GM12875 (cell line): ENCODE measurements around the gene SMIM45.
"Not testable (repeated sequence)": the region's sequence is repeated elsewhere in the genome, so short reads cannot be mapped to it uniquely, and the experiment has no call there.

Experiments used
- H3K4me3 ChIP-seq: one replicate; pipeline ENCODE4 v1.5.1; 2011; ENCODE audit warnings: low read depth, low read length, control low read depth
- CTCF ChIP-seq: IDR thresholded peaks from 2 replicates; pipeline ENCODE4 v1.5.1; 2011; ENCODE audit warnings: low read depth, mild to moderate bottlenecking, control low read depth, inconsistent platforms, low read length, moderate library complexity, borderline replicate concordance; ENCODE audit not compliant: insufficient read depth

The SMIM45 gene

GRCh38 chr22:41939981-41940831 lies 11.7 kb upstream of the SMIM45 start:
- H3K4me3 ChIP-seq = peak overlapping the region; percentile 33
- no peak for TF ChIP-seq CTCF

GRCh38 chr22:41940832-41941765 lies 10.9 kb upstream of the SMIM45 start:
- no peak overlapping the region for H3K4me3 ChIP-seq
- peak; percentile 87 for TF ChIP-seq CTCF

- H3K4me3 ChIP-seq = no peak overlapping the region
- TF ChIP-seq CTCF = no peak
Measured at GRCh38 chr22:41943661-41944209, 8.2 kb upstream of the SMIM45 start.

GRCh38 chr22:41946629-41947423 lies 5.1 kb upstream of the SMIM45 start, which contains the start of gene CENPM:
Gene CENPM, minus strand, starts transcription at chr22:41947152. Its CDS starts 76 bp downstream, at chr22:41947076.
- H3K4me3 ChIP-seq = peak within 1 kb of the TSS; percentile 97
- TF ChIP-seq CTCF = no peak

GRCh38 chr22:41947424-41948080 lies 4.4 kb upstream of the SMIM45 start:
- no peak for TF ChIP-seq CTCF
- peak overlapping the region; percentile 97 for H3K4me3 ChIP-seq

- no peak overlapping the region for H3K4me3 ChIP-seq
- no peak for TF ChIP-seq CTCF
Measured at GRCh38 chr22:41948142-41948541, 3.8 kb upstream of the SMIM45 start.

GRCh38 chr22:41948928-41949296 lies 3.0 kb upstream of the SMIM45 start:
- not testable (repeated sequence) for H3K4me3 ChIP-seq
